ENCODE results near the gene RLN3.
A peak's percentile ranks its signal among the peaks of the same experiment; 100 is the strongest.
"Not testable (repeated sequence)": the region's sequence is repeated elsewhere in the genome, so short reads cannot be mapped to it uniquely, and the experiment has no call there.

RLN3 gene

DNA sequence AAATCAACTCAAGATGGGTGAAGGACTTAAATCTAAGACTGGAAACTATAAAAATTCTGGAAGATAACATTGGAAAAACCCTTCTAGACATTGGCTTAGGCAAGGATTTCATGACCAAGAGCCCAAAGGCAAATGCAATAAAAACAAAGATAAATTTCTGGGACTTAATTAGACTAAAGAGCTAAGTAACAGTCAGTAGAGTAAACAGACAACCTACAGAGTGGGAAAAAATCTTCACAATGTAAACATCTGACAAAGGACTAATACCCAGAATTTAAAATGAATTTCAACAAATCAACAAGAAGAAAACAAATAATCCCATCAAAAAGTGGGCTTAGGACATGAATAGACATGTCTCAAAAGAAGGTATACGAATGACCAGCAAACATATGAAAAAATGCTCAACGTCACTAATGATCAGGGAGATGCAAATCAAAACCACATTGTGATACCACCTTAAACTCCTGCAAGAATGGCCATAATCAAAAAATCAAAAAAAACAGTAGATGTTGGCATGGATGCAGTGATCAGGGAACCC is 15.5 kb upstream of the RLN3 start:
- DNase-seq (ENCODE audit: insufficient read length, low spot score) (no peak), FAIRE-seq (no peak)
- TF ChIP-seq POU2F2 (IDR thresholded peaks at IDR 0.05; ENCODE audit: low read depth, low read length) (no peak), POLR2AphosphoS5 (IDR thresholded peaks at IDR 0.05; ENCODE audit: low read depth, low read length) (no peak), TAF1 (IDR thresholded peaks at IDR 0.05; ENCODE audit: low read depth, low read length) (no peak), POLR2A (IDR thresholded peaks at IDR 0.05; ENCODE audit: low read depth, low read length) (no peak), SPI1 (IDR thresholded peaks at IDR 0.05; ENCODE audit: low read depth, low read length) (no peak), PAX5 (IDR thresholded peaks at IDR 0.05; ENCODE audit: insufficient read depth, low read length, severe bottlenecking) (no peak)

DNA sequence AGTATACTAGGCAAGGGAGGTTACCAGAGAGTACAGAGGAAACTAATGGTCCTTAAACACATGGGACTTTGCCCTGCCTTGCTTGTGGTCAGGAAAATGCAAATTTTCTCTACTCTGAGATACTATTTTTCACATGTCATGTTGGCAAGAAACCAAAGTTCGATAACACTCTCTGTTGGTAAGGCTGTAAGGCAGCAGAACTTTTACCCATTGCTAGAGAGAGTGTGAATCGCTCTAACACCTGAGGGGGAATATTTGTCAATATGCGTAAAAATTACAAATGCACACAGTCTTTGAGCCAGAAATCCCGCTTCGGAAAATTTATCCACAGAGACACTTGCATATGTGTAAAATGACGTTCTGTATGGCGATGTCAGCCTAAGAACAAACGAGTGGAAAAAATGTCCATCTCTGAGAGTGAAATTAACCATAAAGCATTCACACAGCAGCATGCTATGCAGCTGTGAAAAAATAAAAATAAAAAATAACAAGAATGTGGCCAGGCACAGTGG is 12.4 kb upstream of the RLN3 start:
- DNase-seq (ENCODE audit: insufficient read length, low spot score) (no peak), FAIRE-seq (peak; percentile 84)
- 0 out of 2 replicates have a peak, but pooled peaks have one; percentile 37 for TF ChIP-seq POLR2A (IDR thresholded peaks at IDR 0.05; ENCODE audit: low read depth, low read length)
- TF ChIP-seq POLR2AphosphoS5 (IDR thresholded peaks at IDR 0.05; ENCODE audit: low read depth, low read length) = no peak
- peak; percentile 96 for TF ChIP-seq POU2F2 (IDR thresholded peaks at IDR 0.05; ENCODE audit: low read depth, low read length)
- TF ChIP-seq TAF1 (IDR thresholded peaks at IDR 0.05; ENCODE audit: low read depth, low read length) = peak; percentile 18; the same call in 1 of the 2 replicates

DNA sequence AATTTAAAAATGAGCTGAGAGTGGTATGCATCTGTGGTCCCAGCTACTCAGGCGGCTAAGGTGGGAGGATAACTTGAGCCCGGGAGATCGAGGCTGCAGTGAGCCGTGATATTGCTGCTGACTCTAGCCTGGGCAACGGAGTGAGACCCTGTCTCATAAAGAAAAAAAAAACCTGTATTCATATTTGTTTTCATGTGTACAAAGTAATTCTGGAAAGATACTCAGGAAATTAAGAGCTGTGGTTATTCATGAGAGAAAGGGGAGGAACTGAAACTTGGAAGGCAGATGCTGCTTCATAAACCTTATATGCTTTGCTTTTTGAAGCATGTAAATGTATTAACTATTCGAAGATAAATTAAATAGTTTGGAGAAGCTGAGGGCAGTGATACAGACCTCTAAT is 8.8 kb upstream of the RLN3 start:
- TF ChIP-seq POLR2A (IDR thresholded peaks at IDR 0.05; ENCODE audit: low read depth, low read length) (no peak), TAF1 (IDR thresholded peaks at IDR 0.05; ENCODE audit: low read depth, low read length) (no peak), PAX5 (IDR thresholded peaks at IDR 0.05; ENCODE audit: insufficient read depth, low read length, severe bottlenecking) (no peak), POLR2AphosphoS5 (IDR thresholded peaks at IDR 0.05; ENCODE audit: low read depth, low read length) (no peak), SPI1 (IDR thresholded peaks at IDR 0.05; ENCODE audit: low read depth, low read length) (peak; percentile 94)
- no peak for FAIRE-seq
- DNase-seq (ENCODE audit: insufficient read length, low spot score) = no peak

DNA sequence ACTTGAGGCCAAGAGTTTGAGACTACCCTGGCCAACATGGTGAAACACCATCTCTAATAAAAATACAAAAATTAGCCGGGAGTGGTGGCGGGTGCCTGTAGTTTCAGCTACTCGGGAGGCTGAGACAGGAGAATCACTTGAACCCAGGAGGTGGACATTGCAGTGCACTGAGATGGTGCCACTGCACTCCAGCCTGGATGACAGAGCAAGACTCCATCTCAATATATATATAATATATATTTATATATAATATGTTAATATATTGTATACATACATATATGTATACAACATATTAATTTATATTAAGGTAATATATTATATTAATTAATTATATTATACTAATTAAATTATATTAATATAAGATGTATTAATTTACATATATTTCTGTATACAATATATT is 8.2 kb upstream of the RLN3 start:
- DNase-seq (ENCODE audit: insufficient read length, low spot score); FAIRE-seq: not testable (repeated sequence)

DNA sequence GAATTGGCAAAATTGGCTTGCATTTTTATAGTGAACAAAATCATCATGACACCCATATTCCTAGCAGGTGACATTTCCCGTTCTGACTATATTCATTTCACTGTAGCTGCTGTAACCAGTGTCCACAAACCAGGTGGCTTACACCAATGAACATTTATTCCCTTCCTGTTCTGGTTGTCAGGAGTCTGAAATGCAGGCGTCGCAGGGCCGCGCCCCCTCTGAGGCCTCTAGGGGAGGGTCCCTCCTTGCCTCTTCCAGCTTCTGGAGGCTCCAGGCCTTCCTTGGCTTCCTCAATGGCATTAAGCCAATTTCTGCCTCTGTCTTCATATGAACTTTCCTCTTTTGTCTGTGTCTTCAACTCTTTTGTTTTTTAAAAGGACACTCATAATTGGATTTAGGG is 6.5 kb upstream of the RLN3 start:
- DNase-seq (ENCODE audit: insufficient read length, low spot score) (no peak), FAIRE-seq (peak; percentile 31)
- TF ChIP-seq POLR2AphosphoS5 (IDR thresholded peaks at IDR 0.05; ENCODE audit: low read depth, low read length) (no peak), TAF1 (IDR thresholded peaks at IDR 0.05; ENCODE audit: low read depth, low read length) (no peak)

DNA sequence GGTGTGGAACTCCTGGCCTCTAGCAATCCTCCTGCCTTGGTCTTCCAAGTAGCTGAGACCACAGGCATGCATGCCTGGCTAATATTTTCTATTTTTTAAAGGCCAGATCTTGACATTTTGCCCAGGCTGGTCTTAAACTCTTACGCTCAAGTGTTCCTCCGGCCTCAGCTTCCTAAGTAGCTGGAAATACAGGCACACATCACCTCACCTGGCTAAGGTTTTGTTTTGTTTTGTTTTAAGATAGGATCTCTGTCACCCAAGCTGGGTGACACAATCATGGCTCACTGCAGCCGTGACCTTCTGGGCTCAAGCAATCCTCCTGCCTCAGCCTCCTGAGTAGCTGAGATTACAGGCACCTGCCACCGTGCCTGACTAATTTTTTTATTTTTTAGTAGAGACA is 5.5 kb upstream of the RLN3 start:
- TF ChIP-seq PAX5 (IDR thresholded peaks at IDR 0.05; ENCODE audit: insufficient read depth, low read length, severe bottlenecking) (no peak), POLR2A (IDR thresholded peaks at IDR 0.05; ENCODE audit: low read depth, low read length) (no peak), SPI1 (IDR thresholded peaks at IDR 0.05; ENCODE audit: low read depth, low read length) (no peak)
- DNase-seq (ENCODE audit: insufficient read length, low spot score) (no peak), FAIRE-seq (no peak)

DNA sequence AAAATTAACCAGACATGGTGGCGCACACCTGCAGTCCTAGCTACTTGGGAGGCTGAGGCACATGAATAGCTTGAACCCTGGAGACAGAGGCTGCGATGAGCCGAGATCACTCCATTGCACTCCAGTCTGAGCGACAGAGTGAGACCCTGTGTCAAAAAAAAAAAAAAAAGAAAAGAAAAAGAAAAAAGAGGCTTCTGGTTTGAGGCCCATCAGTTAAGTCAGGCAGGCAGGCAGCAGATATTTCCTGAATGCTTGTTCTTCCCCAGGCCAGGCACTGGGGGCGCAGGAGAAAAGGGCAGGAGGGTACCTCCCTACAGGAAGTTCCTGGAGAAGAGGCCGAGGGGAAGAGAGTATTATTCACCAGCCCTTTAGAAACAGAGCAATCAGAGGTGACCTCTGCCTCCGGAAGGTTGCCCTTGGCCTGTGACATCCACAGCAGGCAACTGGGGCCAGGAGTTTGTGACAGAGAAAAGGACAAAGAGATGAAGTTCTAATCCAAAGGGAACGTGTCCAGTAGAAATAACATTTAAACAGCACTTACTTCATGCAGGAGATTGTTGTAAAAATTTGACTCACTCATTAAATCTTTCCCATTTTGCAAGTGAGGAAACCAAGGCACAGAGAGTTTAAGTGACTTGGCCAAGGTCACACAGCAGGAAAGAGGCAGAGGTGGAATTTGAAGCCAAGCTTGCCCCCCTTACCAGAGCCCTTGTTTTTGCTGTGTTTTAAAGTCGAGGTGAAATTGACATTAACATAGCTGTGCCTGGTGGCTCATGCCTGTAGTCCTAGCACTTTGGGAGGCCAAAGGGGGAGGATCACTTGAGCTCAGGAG is 4.3 kb upstream of the RLN3 start:
- no peak for TF ChIP-seq TAF1 (IDR thresholded peaks at IDR 0.05; ENCODE audit: low read depth, low read length)
- TF ChIP-seq POLR2AphosphoS5 (IDR thresholded peaks at IDR 0.05; ENCODE audit: low read depth, low read length) = no peak
- TF ChIP-seq POLR2A (IDR thresholded peaks at IDR 0.05; ENCODE audit: low read depth, low read length) = no peak
- no peak for TF ChIP-seq SPI1 (IDR thresholded peaks at IDR 0.05; ENCODE audit: low read depth, low read length)
- no peak for TF ChIP-seq PAX5 (IDR thresholded peaks at IDR 0.05; ENCODE audit: insufficient read depth, low read length, severe bottlenecking)
- no peak for TF ChIP-seq POU2F2 (IDR thresholded peaks at IDR 0.05; ENCODE audit: low read depth, low read length)
- no peak for DNase-seq (ENCODE audit: insufficient read length, low spot score)

DNA sequence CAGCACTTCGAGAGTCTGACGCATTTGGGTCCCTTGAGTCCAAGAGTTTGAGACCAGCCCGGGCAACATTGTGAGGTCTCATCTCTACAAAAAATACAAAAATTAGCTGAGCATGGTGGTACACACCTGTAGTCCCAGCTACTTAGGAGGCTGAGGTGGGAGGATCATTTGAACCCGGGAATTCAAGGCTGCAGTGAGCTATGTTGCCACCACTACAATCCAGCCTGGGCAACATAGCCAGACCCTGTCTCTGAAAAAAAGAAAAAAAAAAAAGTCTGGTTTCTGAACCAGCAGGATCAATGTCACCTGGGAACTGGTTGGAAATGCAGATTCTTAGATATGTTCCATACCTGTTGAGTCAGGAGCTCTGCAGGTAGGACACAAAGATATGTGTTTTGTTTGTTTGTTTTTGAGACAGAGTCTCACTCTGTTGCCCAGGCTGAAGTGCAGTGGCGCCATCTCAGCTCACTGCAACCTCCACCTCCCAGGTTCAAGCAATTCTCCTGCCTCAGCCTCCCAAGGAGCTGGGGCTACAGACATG is 1.2 kb upstream of the RLN3 start:
- FAIRE-seq; DNase-seq (ENCODE audit: insufficient read length, low spot score): not testable (repeated sequence)

More for the DNA sequence above, 4.3 kb upstream of the RLN3 start:
- peak; percentile 40 for FAIRE-seq

DNA sequence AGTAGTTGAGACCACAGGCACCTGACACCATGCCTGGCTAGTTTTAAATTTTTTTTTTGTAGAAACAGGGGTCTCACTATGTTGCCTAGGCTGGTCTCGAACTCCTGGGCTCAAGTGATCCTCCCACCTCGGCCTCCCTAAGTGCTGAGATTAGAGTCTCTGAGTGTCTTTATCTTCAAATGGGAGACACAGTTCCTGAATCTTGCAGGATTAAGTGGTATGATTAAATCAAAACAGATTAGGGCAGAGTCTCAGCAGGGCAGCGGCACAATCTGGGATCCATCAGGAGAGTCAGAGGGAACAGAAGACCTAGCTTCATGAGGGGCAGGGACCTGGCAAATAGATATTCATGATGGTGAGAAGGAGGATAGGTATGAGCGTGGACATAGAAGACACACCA is 953 bp downstream of the RLN3 start:
- DNase-seq (ENCODE audit: insufficient read length, low spot score) = no peak
- TF ChIP-seq SPI1 (IDR thresholded peaks at IDR 0.05; ENCODE audit: low read depth, low read length) = no peak
- no peak for TF ChIP-seq POLR2AphosphoS5 (IDR thresholded peaks at IDR 0.05; ENCODE audit: low read depth, low read length)
- TF ChIP-seq POU2F2 (IDR thresholded peaks at IDR 0.05; ENCODE audit: low read depth, low read length) = no peak
- no peak for TF ChIP-seq PAX5 (IDR thresholded peaks at IDR 0.05; ENCODE audit: insufficient read depth, low read length, severe bottlenecking)
- TF ChIP-seq POLR2A (IDR thresholded peaks at IDR 0.05; ENCODE audit: low read depth, low read length) = no peak
- no peak for TF ChIP-seq TAF1 (IDR thresholded peaks at IDR 0.05; ENCODE audit: low read depth, low read length)
- no peak for FAIRE-seq

DNA sequence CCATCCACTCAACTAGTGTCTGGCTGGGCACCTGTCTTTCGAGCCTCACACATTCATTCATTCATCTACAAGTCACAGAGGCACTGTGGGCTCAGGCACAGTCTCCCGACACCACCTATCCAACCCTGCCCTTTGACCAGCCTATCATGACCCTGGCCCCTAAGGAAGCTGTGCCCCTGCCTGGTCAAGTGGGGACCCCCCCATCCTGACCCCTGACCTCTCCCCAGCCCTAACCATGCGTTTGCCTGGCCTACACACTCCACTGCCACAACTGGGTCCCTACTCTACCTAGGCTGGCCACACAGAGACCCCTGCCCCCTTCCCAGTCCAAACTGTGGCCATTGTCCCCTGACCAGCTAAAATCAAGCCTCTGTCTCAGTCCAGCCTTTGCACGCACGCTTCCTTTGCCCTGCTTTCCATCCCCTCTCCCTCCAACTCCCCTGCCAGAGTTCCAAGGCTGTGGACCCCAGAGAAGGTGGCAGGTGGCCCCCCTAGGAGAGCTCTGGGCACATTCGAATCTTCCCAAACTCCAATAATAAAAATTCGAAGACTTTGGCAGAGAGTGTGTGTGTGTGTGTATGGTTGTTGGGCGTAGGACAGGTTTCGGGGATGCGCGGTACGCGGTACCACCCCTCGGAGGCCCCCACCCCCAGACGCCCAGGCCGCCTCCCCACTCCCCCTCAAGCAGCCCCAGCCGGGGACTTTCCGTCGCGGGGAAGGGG is 3.2 kb downstream of the RLN3 start:
- FAIRE-seq (no peak), DNase-seq (ENCODE audit: insufficient read length, low spot score) (no peak)
- no peak for TF ChIP-seq POU2F2 (IDR thresholded peaks at IDR 0.05; ENCODE audit: low read depth, low read length)
- TF ChIP-seq POLR2A (IDR thresholded peaks at IDR 0.05; ENCODE audit: low read depth, low read length) = no peak
- TF ChIP-seq POLR2AphosphoS5 (IDR thresholded peaks at IDR 0.05; ENCODE audit: low read depth, low read length) = no peak
- TF ChIP-seq PAX5 (IDR thresholded peaks at IDR 0.05; ENCODE audit: insufficient read depth, low read length, severe bottlenecking) = no peak
- TF ChIP-seq SPI1 (IDR thresholded peaks at IDR 0.05; ENCODE audit: low read depth, low read length) = no peak
- no peak for TF ChIP-seq TAF1 (IDR thresholded peaks at IDR 0.05; ENCODE audit: low read depth, low read length)

Measured in GM12891 (cell line).